ENCODE measurements around the gene MYL1.

The MYL1 gene

DNA sequence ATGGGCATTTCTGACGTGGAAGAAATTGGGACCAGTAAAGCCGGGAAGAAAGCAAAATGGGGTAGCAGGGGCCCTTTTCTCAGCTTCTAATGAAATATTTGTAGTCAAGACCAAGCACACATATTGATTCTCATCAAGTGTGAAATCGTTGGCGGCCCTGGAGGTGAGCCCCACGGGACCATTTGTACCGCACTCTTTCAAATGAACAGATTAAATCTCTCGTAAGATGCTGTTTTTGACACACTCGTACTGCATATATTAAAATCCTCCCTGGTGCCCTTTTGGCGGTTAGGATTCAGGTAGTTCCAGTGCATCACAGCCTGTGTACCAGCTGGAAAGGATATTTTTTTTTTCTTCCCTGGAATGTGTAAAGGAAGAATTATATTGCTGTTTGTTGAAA, 9.9 kb upstream of the MYL1 start:
- TF ChIP-seq ISL1 (CRISPR knock-in tag; IDR thresholded peaks at IDR 0.05): no peak
- TF ChIP-seq, protein P1, sequence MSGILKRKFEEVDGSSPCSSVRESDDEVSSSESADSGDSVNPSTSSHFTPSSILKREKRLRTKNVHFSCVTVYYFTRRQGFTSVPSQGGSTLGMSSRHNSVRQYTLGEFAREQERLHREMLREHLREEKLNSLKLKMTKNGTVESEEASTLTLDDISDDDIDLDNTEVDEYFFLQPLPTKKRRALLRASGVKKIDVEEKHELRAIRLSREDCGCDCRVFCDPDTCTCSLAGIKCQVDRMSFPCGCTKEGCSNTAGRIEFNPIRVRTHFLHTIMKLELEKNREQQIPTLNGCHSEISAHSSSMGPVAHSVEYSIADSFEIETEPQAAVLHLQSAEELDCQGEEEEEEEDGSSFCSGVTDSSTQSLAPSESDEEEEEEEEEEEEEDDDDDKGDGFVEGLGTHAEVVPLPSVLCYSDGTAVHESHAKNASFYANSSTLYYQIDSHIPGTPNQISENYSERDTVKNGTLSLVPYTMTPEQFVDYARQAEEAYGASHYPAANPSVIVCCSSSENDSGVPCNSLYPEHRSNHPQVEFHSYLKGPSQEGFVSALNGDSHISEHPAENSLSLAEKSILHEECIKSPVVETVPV (CRISPR knock-in tag; IDR thresholded peaks at IDR 0.05): no peak
- no peak for TF ChIP-seq SNAI2 (CRISPR knock-in tag; IDR thresholded peaks at IDR 0.05)
- no peak for TF ChIP-seq ZNF8 (CRISPR knock-in tag; IDR thresholded peaks at IDR 0.05)
- TF ChIP-seq, protein P2, sequence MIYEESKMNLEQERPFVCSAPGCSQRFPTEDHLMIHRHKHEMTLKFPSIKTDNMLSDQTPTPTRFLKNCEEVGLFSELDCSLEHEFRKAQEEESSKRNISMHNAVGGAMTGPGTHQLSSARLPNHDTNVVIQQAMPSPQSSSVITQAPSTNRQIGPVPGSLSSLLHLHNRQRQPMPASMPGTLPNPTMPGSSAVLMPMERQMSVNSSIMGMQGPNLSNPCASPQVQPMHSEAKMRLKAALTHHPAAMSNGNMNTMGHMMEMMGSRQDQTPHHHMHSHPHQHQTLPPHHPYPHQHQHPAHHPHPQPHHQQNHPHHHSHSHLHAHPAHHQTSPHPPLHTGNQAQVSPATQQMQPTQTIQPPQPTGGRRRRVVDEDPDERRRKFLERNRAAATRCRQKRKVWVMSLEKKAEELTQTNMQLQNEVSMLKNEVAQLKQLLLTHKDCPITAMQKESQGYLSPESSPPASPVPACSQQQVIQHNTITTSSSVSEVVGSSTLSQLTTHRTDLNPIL (CRISPR knock-in tag; IDR thresholded peaks at IDR 0.05; ENCODE audit: low read depth): no peak
- TF ChIP-seq ZC3H10 (CRISPR knock-in tag; IDR thresholded peaks at IDR 0.05): no peak
- no peak for TF ChIP-seq BACH2 (CRISPR knock-in tag; IDR thresholded peaks at IDR 0.05; ENCODE audit: borderline replicate concordance)
- TF ChIP-seq ARNTL (CRISPR knock-in tag; IDR thresholded peaks at IDR 0.05; ENCODE audit: borderline replicate concordance, low read depth): no peak
- TF ChIP-seq, protein P3, sequence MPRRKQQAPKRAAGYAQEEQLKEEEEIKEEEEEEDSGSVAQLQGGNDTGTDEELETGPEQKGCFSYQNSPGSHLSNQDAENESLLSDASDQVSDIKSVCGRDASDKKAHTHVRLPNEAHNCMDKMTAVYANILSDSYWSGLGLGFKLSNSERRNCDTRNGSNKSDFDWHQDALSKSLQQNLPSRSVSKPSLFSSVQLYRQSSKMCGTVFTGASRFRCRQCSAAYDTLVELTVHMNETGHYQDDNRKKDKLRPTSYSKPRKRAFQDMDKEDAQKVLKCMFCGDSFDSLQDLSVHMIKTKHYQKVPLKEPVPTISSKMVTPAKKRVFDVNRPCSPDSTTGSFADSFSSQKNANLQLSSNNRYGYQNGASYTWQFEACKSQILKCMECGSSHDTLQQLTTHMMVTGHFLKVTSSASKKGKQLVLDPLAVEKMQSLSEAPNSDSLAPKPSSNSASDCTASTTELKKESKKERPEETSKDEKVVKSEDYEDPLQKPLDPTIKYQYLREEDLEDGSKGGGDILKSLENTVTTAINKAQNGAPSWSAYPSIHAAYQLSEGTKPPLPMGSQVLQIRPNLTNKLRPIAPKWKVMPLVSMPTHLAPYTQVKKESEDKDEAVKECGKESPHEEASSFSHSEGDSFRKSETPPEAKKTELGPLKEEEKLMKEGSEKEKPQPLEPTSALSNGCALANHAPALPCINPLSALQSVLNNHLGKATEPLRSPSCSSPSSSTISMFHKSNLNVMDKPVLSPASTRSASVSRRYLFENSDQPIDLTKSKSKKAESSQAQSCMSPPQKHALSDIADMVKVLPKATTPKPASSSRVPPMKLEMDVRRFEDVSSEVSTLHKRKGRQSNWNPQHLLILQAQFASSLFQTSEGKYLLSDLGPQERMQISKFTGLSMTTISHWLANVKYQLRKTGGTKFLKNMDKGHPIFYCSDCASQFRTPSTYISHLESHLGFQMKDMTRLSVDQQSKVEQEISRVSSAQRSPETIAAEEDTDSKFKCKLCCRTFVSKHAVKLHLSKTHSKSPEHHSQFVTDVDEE (CRISPR knock-in tag; IDR thresholded peaks at IDR 0.05): no peak
- TF ChIP-seq, protein P4, sequence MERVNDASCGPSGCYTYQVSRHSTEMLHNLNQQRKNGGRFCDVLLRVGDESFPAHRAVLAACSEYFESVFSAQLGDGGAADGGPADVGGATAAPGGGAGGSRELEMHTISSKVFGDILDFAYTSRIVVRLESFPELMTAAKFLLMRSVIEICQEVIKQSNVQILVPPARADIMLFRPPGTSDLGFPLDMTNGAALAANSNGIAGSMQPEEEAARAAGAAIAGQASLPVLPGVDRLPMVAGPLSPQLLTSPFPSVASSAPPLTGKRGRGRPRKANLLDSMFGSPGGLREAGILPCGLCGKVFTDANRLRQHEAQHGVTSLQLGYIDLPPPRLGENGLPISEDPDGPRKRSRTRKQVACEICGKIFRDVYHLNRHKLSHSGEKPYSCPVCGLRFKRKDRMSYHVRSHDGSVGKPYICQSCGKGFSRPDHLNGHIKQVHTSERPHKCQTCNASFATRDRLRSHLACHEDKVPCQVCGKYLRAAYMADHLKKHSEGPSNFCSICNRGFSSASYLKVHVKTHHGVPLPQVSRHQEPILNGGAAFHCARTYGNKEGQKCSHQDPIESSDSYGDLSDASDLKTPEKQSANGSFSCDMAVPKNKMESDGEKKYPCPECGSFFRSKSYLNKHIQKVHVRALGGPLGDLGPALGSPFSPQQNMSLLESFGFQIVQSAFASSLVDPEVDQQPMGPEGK (CRISPR knock-in tag; IDR thresholded peaks at IDR 0.05; ENCODE audit: borderline replicate concordance): no peak
- no peak for TF ChIP-seq TCF4 (CRISPR knock-in tag; IDR thresholded peaks at IDR 0.05; ENCODE audit: borderline replicate concordance)
- no peak for TF ChIP-seq ZFP3 (CRISPR knock-in tag; IDR thresholded peaks at IDR 0.05)
- TF ChIP-seq PPARA (CRISPR knock-in tag; IDR thresholded peaks at IDR 0.05; ENCODE audit: borderline replicate concordance): no peak
- no peak for TF ChIP-seq RARB (CRISPR knock-in tag; IDR thresholded peaks at IDR 0.05)
- TF ChIP-seq GLIS3 (CRISPR knock-in tag; IDR thresholded peaks at IDR 0.05): no peak
- no peak for TF ChIP-seq ZNF565 (CRISPR knock-in tag; conservative IDR thresholded peaks at IDR 0.05; ENCODE audit: low read depth)
- no peak for TF ChIP-seq ZFP30 (CRISPR knock-in tag; IDR thresholded peaks at IDR 0.05)
- no peak for TF ChIP-seq ESRRG (CRISPR knock-in tag; IDR thresholded peaks at IDR 0.05)
- TF ChIP-seq, protein P5, sequence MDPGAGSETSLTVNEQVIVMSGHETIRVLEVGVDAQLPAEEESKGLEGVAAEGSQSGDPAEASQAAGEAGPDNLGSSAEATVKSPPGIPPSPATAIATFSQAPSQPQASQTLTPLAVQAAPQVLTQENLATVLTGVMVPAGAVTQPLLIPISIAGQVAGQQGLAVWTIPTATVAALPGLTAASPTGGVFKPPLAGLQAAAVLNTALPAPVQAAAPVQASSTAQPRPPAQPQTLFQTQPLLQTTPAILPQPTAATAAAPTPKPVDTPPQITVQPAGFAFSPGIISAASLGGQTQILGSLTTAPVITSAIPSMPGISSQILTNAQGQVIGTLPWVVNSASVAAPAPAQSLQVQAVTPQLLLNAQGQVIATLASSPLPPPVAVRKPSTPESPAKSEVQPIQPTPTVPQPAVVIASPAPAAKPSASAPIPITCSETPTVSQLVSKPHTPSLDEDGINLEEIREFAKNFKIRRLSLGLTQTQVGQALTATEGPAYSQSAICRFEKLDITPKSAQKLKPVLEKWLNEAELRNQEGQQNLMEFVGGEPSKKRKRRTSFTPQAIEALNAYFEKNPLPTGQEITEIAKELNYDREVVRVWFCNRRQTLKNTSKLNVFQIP (CRISPR knock-in tag; IDR thresholded peaks at IDR 0.05; ENCODE audit: borderline replicate concordance, low read depth): no peak
- TF ChIP-seq OSR1 (CRISPR knock-in tag; IDR thresholded peaks at IDR 0.05): no peak
- ATAC-seq: no peak

DNA sequence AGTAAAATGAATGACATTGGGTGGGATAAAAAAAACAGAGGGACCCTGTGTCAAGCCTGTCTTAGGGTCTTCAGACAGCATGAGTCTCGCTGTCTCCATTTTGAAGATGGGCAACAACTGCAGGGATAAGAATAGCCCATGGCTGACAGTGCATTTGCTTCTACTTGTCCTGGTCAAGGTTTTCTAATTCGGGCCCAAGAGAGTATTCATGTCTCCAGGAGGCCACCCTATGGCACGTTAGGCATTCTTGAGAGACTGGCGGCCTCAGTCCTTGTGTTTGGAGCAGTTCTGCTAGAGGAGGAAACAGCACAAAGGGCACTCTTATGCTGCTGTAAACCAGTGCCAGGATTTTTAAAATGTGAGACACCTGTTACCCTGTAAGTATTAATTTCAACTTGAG, 9.5 kb upstream of the MYL1 start:
- ATAC-seq: no peak
- TF ChIP-seq, protein P2 (CRISPR knock-in tag; IDR thresholded peaks at IDR 0.05; ENCODE audit: low read depth): no peak
- no peak for TF ChIP-seq ARNTL (CRISPR knock-in tag; IDR thresholded peaks at IDR 0.05; ENCODE audit: borderline replicate concordance, low read depth)

DNA sequence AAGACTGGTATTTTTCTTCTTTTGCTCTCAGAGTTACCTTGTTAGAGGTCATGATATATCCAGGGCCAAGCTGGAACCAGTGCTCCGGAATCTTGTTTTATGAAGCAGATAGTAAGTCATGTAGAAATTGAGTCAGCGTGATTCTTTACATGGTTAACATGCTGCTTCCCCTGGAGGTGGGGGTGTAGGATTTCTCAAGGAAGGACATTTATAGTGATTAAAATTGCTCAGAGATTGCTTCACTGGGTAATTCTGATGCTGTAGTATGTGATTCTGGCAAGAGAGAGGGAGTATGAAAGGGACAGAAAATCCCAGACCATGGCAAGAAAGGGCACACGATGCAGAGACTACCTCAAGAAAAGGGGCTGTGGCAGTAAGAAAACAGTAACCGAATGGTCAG, 8.0 kb upstream of the MYL1 start:
- no peak for TF ChIP-seq ARNTL (CRISPR knock-in tag; IDR thresholded peaks at IDR 0.05; ENCODE audit: borderline replicate concordance, low read depth)
- TF ChIP-seq ZNF565 (CRISPR knock-in tag; conservative IDR thresholded peaks at IDR 0.05; ENCODE audit: low read depth): no peak
- no peak for TF ChIP-seq ZC3H10 (CRISPR knock-in tag; IDR thresholded peaks at IDR 0.05)
- TF ChIP-seq, protein P5 (CRISPR knock-in tag; IDR thresholded peaks at IDR 0.05; ENCODE audit: borderline replicate concordance, low read depth): no peak
- TF ChIP-seq, protein P1 (CRISPR knock-in tag; IDR thresholded peaks at IDR 0.05): no peak
- no peak for TF ChIP-seq BACH2 (CRISPR knock-in tag; IDR thresholded peaks at IDR 0.05; ENCODE audit: borderline replicate concordance)
- no peak for TF ChIP-seq TCF4 (CRISPR knock-in tag; IDR thresholded peaks at IDR 0.05; ENCODE audit: borderline replicate concordance)
- TF ChIP-seq OSR1 (CRISPR knock-in tag; IDR thresholded peaks at IDR 0.05): no peak
- TF ChIP-seq PPARA (CRISPR knock-in tag; IDR thresholded peaks at IDR 0.05; ENCODE audit: borderline replicate concordance): no peak
- no peak for TF ChIP-seq ESRRG (CRISPR knock-in tag; IDR thresholded peaks at IDR 0.05)
- TF ChIP-seq GLIS3 (CRISPR knock-in tag; IDR thresholded peaks at IDR 0.05): no peak
- no peak for TF ChIP-seq ISL1 (CRISPR knock-in tag; IDR thresholded peaks at IDR 0.05)
- ATAC-seq: no peak

Data from SK-N-SH treated with all-trans-retinoic acid at 6 μM for 48 hours (cell line).